Neural cell (in vitro differentiated cells): Measurements from ENCODE around the gene NPEPL1. TPM values are rescaled to one million over a fixed set of nuclear protein-coding genes. Genes with fewer than 3 reads are reported as not detected.

Experiments used
- H2AFZ ChIP-seq: fragments of 200-600, 300-800 bp; sonication (generic), shearing (Covaris generic); 2 replicates; pipeline ENCODE4 v1.6.0; 2014; ENCODE audit warnings: low read depth, mild to moderate bottlenecking, antibody characterized with exemption, low read length, moderate library complexity
- H3F3A ChIP-seq: fragments of 200-600 bp; shearing (Covaris generic); 2 replicates; pipeline ENCODE4 v1.6.1; 2016; ENCODE audit warnings: mild to moderate bottlenecking, moderate library complexity, mixed read lengths, antibody characterized with exemption, low read length; ENCODE audit not compliant: insufficient read depth, poor library complexity, severe bottlenecking
- H3K27ac ChIP-seq: fragments of 200-600, 300-800 bp; sonication (generic), shearing (Covaris generic); 2 replicates; pipeline ENCODE4 v1.5.1; 2014; ENCODE audit warnings: mild to moderate bottlenecking, low read length, moderate library complexity
- H3K27me3 ChIP-seq: fragments of 300-800, 200-600 bp; sonication (generic), shearing (Covaris generic); 2 replicates; pipeline ENCODE4 v1.6.0; 2014; ENCODE audit warnings: mild to moderate bottlenecking, low read depth, low read length, moderate library complexity; ENCODE audit not compliant: insufficient read depth
- H3K36me3 ChIP-seq: fragments of 300-800, 200-600 bp; sonication (generic), shearing (Covaris generic); 2 replicates; pipeline ENCODE4 v1.5.1; 2014; ENCODE audit warnings: mild to moderate bottlenecking, antibody characterized with exemption, low read length, moderate library complexity; ENCODE audit not compliant: insufficient read depth
- H3K4me2 ChIP-seq: fragments of 300-800, 200-600 bp; sonication (generic), shearing (Covaris generic); 2 replicates; pipeline ENCODE4 v1.6.0; 2014; ENCODE audit warnings: mild to moderate bottlenecking, low read length
- H3K4me3 ChIP-seq: fragments of 300-800, 200-600 bp; sonication (generic), shearing (Covaris generic); 2 replicates; pipeline ENCODE4 v1.5.1; 2014; ENCODE audit warnings: mild to moderate bottlenecking, low read length, moderate library complexity
- H3K79me2 ChIP-seq: fragments of 200-600 bp; shearing (Covaris generic); replicated peaks from 2 replicates; pipeline ENCODE4 v1.6.0; 2014; ENCODE audit warnings: mild to moderate bottlenecking, low read length, moderate library complexity; ENCODE audit not compliant: insufficient read depth
- H3K9ac ChIP-seq: fragments of 300-800, 200-600 bp; sonication (generic), shearing (Covaris generic); 2 replicates; pipeline ENCODE4 v1.6.1; 2016; ENCODE audit warnings: mild to moderate bottlenecking, low read length, mixed read lengths
- H3K9me2 ChIP-seq: fragments of 200-600 bp; shearing (Covaris generic); 2 replicates; pipeline ENCODE4 v1.6.1; 2016; ENCODE audit warnings: mild to moderate bottlenecking, low read length, mixed read lengths; ENCODE audit not compliant: insufficient read depth
- H3K9me3 ChIP-seq: fragments of 200-600, 300-800 bp; sonication (generic), shearing (Covaris generic); 2 replicates; pipeline ENCODE4 v1.6.1; 2016; ENCODE audit warnings: mild to moderate bottlenecking, mixed run types, low read length, moderate library complexity, mixed read lengths
- H4K20me1 ChIP-seq: fragments of 200-600 bp; shearing (Covaris generic); 2 replicates; pipeline ENCODE4 v1.6.1; 2016; ENCODE audit warnings: mild to moderate bottlenecking, mixed run types; ENCODE audit not compliant: insufficient read depth
- EP300 ChIP-seq: fragments of 450-650 bp; conservative IDR thresholded peaks from 2 replicates; pipeline ENCODE4 v1.6.1; 2014; ENCODE audit warnings: antibody characterized with exemption, mild to moderate bottlenecking, moderate library complexity; ENCODE audit not compliant: poor library complexity, severe bottlenecking
- EZH2 ChIP-seq: fragments of 200-600, 300-800 bp; shearing (Covaris generic), sonication (generic); IDR thresholded peaks from 2 replicates; pipeline ENCODE4 v1.6.1; 2014; ENCODE audit warnings: antibody characterized with exemption, low read length, borderline replicate concordance, mild to moderate bottlenecking; ENCODE audit not compliant: insufficient read depth, poor library complexity, severe bottlenecking
- MXI1 ChIP-seq: fragments of 450-650 bp; conservative IDR thresholded peaks from 2 replicates; pipeline ENCODE4 v1.6.1; 2014; ENCODE audit warnings: antibody characterized with exemption, mild to moderate bottlenecking; ENCODE audit not compliant: poor library complexity, severe bottlenecking
- POLR2AphosphoS5 ChIP-seq: IDR thresholded peaks from 2 replicates; pipeline ENCODE4 v1.6.1; 2012
- RAD21 ChIP-seq: fragments of 450-650 bp; conservative IDR thresholded peaks from 2 replicates; pipeline ENCODE4 v1.6.1; 2014; ENCODE audit warnings: antibody characterized with exemption, mild to moderate bottlenecking, moderate library complexity
- SMC3 ChIP-seq: fragments of 450-650 bp; conservative IDR thresholded peaks from 2 replicates; pipeline ENCODE4 v1.6.1; 2014; ENCODE audit warnings: antibody characterized with exemption, mild to moderate bottlenecking, moderate library complexity; ENCODE audit not compliant: poor library complexity
- TAF1 ChIP-seq: IDR thresholded peaks from 2 replicates; pipeline ENCODE4 v1.6.1; 2012; ENCODE audit warnings: low read depth
- polyA plus RNA-seq: library from polyadenylated mRNA; depleted of rRNA; stranded (reverse); fragments of >200 nt; gene quantifications from 2 replicates; pipeline ENCODE4 v1.2.3, GENCODE V29; 2014
- TF ChIP-seq, protein P1 (sequence below): fragments of 450-650 bp; IDR thresholded peaks from 2 replicates; pipeline ENCODE4 v1.5.1; 2014; ENCODE audit warnings: antibody characterized with exemption, mild to moderate bottlenecking, moderate library complexity; ENCODE audit not compliant: poor library complexity, severe bottlenecking
- TF ChIP-seq, protein P2 (sequence below): IDR thresholded peaks from 2 replicates; pipeline ENCODE4 v1.6.1; 2012; ENCODE audit warnings: borderline replicate concordance

NPEPL1 gene
- polyA plus RNA-seq, 1 donor from 2014 or later, result 63.4 TPM

DNA sequence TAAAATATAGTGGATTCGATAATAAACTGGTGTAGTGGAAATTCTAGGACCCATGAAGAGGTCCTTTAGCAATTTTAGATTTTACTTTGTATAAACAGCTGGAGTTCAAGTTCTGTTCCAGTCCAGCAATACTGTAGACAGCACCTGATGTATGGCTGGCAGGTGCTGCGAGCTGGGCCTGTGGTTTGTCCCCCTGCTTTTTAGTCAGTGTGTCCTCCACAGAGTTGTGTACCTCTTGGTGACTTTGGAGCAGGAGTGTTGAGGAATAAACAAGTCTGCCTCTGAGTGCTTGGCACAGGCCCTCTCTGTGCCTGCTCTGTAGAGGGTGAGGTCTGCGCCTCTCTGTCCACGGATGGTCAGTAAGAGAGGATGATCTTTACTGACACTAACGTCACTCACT lies 27.7 kb upstream of the NPEPL1 start:
- peaks cover 12% of the 10 kb centered on the region for H3K36me3 ChIP-seq

DNA sequence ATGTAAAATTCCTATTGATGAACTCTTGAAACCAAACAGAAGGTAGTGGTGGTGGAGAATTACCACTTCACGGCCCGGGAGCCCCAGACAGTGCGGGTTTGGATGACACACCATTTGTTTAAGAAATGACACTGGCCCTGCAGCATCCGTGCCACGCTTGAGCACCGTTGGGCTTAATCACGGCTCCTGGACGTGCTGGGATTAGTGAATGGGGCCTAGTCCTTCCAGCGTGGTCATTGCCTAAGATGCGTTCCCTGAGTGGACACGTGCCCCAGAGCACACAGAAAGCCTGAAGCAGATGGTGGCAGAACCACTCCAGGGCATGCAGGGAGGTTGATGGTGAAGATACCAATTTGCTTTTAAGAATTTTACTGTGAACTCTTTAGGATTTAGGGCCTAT lies 27.0 kb upstream of the NPEPL1 start:
- no peaks in the 10 kb centered on the region for H3K9me3 ChIP-seq
- no peak for TF ChIP-seq EZH2
- TF ChIP-seq, protein P1, sequence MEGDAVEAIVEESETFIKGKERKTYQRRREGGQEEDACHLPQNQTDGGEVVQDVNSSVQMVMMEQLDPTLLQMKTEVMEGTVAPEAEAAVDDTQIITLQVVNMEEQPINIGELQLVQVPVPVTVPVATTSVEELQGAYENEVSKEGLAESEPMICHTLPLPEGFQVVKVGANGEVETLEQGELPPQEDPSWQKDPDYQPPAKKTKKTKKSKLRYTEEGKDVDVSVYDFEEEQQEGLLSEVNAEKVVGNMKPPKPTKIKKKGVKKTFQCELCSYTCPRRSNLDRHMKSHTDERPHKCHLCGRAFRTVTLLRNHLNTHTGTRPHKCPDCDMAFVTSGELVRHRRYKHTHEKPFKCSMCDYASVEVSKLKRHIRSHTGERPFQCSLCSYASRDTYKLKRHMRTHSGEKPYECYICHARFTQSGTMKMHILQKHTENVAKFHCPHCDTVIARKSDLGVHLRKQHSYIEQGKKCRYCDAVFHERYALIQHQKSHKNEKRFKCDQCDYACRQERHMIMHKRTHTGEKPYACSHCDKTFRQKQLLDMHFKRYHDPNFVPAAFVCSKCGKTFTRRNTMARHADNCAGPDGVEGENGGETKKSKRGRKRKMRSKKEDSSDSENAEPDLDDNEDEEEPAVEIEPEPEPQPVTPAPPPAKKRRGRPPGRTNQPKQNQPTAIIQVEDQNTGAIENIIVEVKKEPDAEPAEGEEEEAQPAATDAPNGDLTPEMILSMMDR, result no peak
- no peak for TF ChIP-seq TAF1
- TF ChIP-seq SMC3, result no peak
- TF ChIP-seq RAD21, result no peak
- TF ChIP-seq, protein P2, sequence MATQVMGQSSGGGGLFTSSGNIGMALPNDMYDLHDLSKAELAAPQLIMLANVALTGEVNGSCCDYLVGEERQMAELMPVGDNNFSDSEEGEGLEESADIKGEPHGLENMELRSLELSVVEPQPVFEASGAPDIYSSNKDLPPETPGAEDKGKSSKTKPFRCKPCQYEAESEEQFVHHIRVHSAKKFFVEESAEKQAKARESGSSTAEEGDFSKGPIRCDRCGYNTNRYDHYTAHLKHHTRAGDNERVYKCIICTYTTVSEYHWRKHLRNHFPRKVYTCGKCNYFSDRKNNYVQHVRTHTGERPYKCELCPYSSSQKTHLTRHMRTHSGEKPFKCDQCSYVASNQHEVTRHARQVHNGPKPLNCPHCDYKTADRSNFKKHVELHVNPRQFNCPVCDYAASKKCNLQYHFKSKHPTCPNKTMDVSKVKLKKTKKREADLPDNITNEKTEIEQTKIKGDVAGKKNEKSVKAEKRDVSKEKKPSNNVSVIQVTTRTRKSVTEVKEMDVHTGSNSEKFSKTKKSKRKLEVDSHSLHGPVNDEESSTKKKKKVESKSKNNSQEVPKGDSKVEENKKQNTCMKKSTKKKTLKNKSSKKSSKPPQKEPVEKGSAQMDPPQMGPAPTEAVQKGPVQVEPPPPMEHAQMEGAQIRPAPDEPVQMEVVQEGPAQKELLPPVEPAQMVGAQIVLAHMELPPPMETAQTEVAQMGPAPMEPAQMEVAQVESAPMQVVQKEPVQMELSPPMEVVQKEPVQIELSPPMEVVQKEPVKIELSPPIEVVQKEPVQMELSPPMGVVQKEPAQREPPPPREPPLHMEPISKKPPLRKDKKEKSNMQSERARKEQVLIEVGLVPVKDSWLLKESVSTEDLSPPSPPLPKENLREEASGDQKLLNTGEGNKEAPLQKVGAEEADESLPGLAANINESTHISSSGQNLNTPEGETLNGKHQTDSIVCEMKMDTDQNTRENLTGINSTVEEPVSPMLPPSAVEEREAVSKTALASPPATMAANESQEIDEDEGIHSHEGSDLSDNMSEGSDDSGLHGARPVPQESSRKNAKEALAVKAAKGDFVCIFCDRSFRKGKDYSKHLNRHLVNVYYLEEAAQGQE, result no peak
- no peak for TF ChIP-seq MXI1
- TF ChIP-seq EP300, result no peak
- H3K79me2 ChIP-seq, result peaks cover 10% of the 10 kb centered on the region
- no peak overlapping the region for H2AFZ ChIP-seq
- H4K20me1 ChIP-seq, result peaks cover 3% of the 10 kb centered on the region
- H3K4me3 ChIP-seq, result no peak overlapping the region
- no peak overlapping the region for H3K27ac ChIP-seq
- H3K4me2 ChIP-seq, result no peak overlapping the region
- H3K27me3 ChIP-seq, result no peaks in the 10 kb centered on the region
- peaks cover 17% of the 10 kb centered on the region for H3K36me3 ChIP-seq
- H3K9me2 ChIP-seq, result no peaks in the 10 kb centered on the region
- H3F3A ChIP-seq, result no peaks in the 10 kb centered on the region
- H3K9ac ChIP-seq, result no peak overlapping the region

More for the DNA sequence above, 27.7 kb upstream of the NPEPL1 start:
- H3K27ac ChIP-seq, result no peak overlapping the region
- peaks cover 5% of the 10 kb centered on the region for H4K20me1 ChIP-seq
- H3K4me2 ChIP-seq, result no peak overlapping the region
- H3K27me3 ChIP-seq, result no peaks in the 10 kb centered on the region
- TF ChIP-seq, protein P2, result no peak
- TF ChIP-seq RAD21 (no peak), EZH2 (no peak), POLR2AphosphoS5 (no peak), MXI1 (no peak), SMC3 (no peak), EP300 (no peak), TAF1 (no peak)
- TF ChIP-seq, protein P1, result no peak
- no peaks in the 10 kb centered on the region for H3K9me3 ChIP-seq
- no peaks in the 10 kb centered on the region for H3F3A ChIP-seq
- H2AFZ ChIP-seq, result no peak overlapping the region
- no peaks in the 10 kb centered on the region for H3K9me2 ChIP-seq
- no peak overlapping the region for H3K4me3 ChIP-seq
- no peak overlapping the region for H3K9ac ChIP-seq
- H3K79me2 ChIP-seq, result peaks cover 17% of the 10 kb centered on the region
